GM23338 (cell line): ENCODE results near the gene CKM. TPM values are rescaled to one million over a fixed set of nuclear protein-coding genes. Genes with fewer than 3 reads are reported as not detected.

ENCODE experiments used
- ATAC-seq: fragments of 200-7000 bp; cut with Tn5 transposase; 3 replicates; pipeline ENCODE4 v1.9.1; 2020
- DNase-seq: peaks from one replicate; pipeline ENCODE4 v3.0.0-alpha.2; 2015; ENCODE audit warnings: low spot score
- H2AFZ ChIP-seq: fragments of 200-600 bp; sonication (generic); 2 replicates; pipeline ENCODE4 v1.8.0; 2016; ENCODE audit warnings: antibody characterized with exemption, mild to moderate bottlenecking, moderate library complexity
- H3F3A ChIP-seq: fragments of 200-600 bp; sonication (generic); replicated peaks from 2 replicates; pipeline ENCODE4 v1.8.0; 2017; ENCODE audit warnings: antibody characterized with exemption, mixed run types, low read depth
- H3K27ac ChIP-seq: fragments of 200-600 bp; sonication (generic); 2 replicates; pipeline ENCODE4 v1.6.1; 2016; ENCODE audit warnings: low read depth
- H3K27me3 ChIP-seq: fragments of 200-600 bp; sonication (generic); 2 replicates; pipeline ENCODE4 v1.8.0; 2016; ENCODE audit warnings: mild to moderate bottlenecking, mixed run types, moderate library complexity; ENCODE audit not compliant: insufficient read depth
- H3K36me3 ChIP-seq: fragments of 200-600 bp; sonication (generic); 2 replicates; pipeline ENCODE4 v1.8.0; 2016; ENCODE audit warnings: mild to moderate bottlenecking; ENCODE audit not compliant: insufficient read depth
- H3K4me1 ChIP-seq: fragments of 200-600 bp; sonication (generic); 2 replicates; pipeline ENCODE4 v1.8.0; 2016; ENCODE audit warnings: mild to moderate bottlenecking, moderate library complexity; ENCODE audit not compliant: insufficient read depth
- H3K4me2 ChIP-seq: fragments of 200-600 bp; sonication (generic); 2 replicates; pipeline ENCODE4 v1.7.1; 2017; ENCODE audit warnings: mixed run types
- H3K4me3 ChIP-seq: fragments of 200-600 bp; sonication (generic); 2 replicates; pipeline ENCODE4 v1.6.1; 2016; ENCODE audit warnings: mixed run types
- H3K79me2 ChIP-seq: fragments of 200-600 bp; sonication (generic); replicated peaks from 2 replicates; pipeline ENCODE4 v1.8.0; 2017; ENCODE audit warnings: mild to moderate bottlenecking; ENCODE audit not compliant: insufficient read depth
- H3K9me2 ChIP-seq: fragments of 200-600 bp; sonication (generic); 2 replicates; pipeline ENCODE4 v1.8.0; 2017; ENCODE audit not compliant: insufficient read depth
- H4K20me1 ChIP-seq: fragments of 200-600 bp; sonication (generic); replicated peaks from 2 replicates; pipeline ENCODE4 v1.8.0; 2017; ENCODE audit warnings: mild to moderate bottlenecking; ENCODE audit not compliant: insufficient read depth
- H3K27ac Mint-ChIP-seq: 2 replicates; pipeline ENCODE4 v1.8.0; 2020; ENCODE audit warnings: inconsistent platforms, mild to moderate bottlenecking, moderate library complexity, mixed read lengths
- H3K27me3 Mint-ChIP-seq: 3 replicates; pipeline ENCODE4 v1.8.0; 2022; ENCODE audit warnings: low read depth, mild to moderate bottlenecking, moderate library complexity, mixed read lengths, inconsistent platforms; ENCODE audit not compliant: insufficient read depth, poor library complexity
- H3K36me3 Mint-ChIP-seq: 3 replicates; pipeline ENCODE4 v1.8.0; 2021; ENCODE audit warnings: low read depth, mild to moderate bottlenecking, inconsistent platforms, moderate library complexity, mixed read lengths
- H3K4me1 Mint-ChIP-seq: 3 replicates; pipeline ENCODE4 v1.8.0; 2020; ENCODE audit warnings: mild to moderate bottlenecking, inconsistent platforms, mixed read lengths
- H3K4me3 Mint-ChIP-seq: 3 replicates; pipeline ENCODE4 v1.8.0; 2021; ENCODE audit warnings: moderate library complexity, mild to moderate bottlenecking, inconsistent platforms, mixed read lengths
- H3K9me3 Mint-ChIP-seq: 3 replicates; pipeline ENCODE4 v1.8.0; 2020; ENCODE audit warnings: moderate library complexity, mild to moderate bottlenecking, inconsistent platforms, mixed read lengths
- STAT1 ChIP-seq: IDR thresholded peaks from one replicate; pipeline ENCODE4 v1.6.1; 2016; ENCODE audit warnings: antibody characterized with exemption; ENCODE audit not compliant: unreplicated experiment
- ZNF114 ChIP-seq: fragments of 250-450 bp; sonication (Bioruptor Pico); IDR thresholded peaks from 2 replicates; pipeline ENCODE4 v1.5.0; 2020; ENCODE audit warnings: mild to moderate bottlenecking, moderate library complexity
- ZNF462 ChIP-seq: fragments of 250-450 bp; sonication (Bioruptor Pico); IDR thresholded peaks from 2 replicates; pipeline ENCODE4 v1.5.0; 2020; ENCODE audit warnings: mild to moderate bottlenecking, moderate library complexity
- polyA plus RNA-seq: library from polyadenylated mRNA; unstranded; fragments of >200 nt; fragmentation: Nextera tagmentation; extraction: Ambion mirVana; gene quantifications from 2 replicates; pipeline ENCODE4 v1.2.1, GENCODE V29; 2016
- total RNA-seq: library from RNA; depleted of rRNA; stranded (reverse); fragments of >200 nt; shearing (Covaris generic); gene quantifications from 2 replicates; pipeline ENCODE4 v1.2.3, GENCODE V29; 2014
- TF ChIP-seq, protein P1 (sequence below): IDR thresholded peaks from 2 replicates; pipeline ENCODE4 v1.6.1; 2016; ENCODE audit warnings: antibody characterized with exemption
- TF ChIP-seq, protein P2 (sequence below): IDR thresholded peaks from one replicate; pipeline ENCODE4 v1.6.1; 2018; ENCODE audit warnings: antibody characterized with exemption; ENCODE audit not compliant: unreplicated experiment

The CKM gene
- total and polyA plus RNA-seq, 2 experiments from 2014 or later = not detected

GRCh38 chr19:45321848-45322247 lies 827 bp downstream of the CKM start:
- Mint-ChIP-seq H3K27ac (no peak overlapping the region), H3K27me3 (peaks cover 44% of the 10 kb centered on the region), H3K9me3 (no peaks in the 10 kb centered on the region; the same call in 2 of the 3 replicates), H3K4me1 (peaks cover 14% of the 10 kb centered on the region), H3K4me3 (no peak overlapping the region), H3K36me3 (no peaks in the 10 kb centered on the region)
- H3K4me1 ChIP-seq = peaks cover 18% of the 10 kb centered on the region
- TF ChIP-seq ZNF462 (CRISPR knock-in tag) (no peak), STAT1 (no peak), ZNF114 (CRISPR knock-in tag) (no peak)
- TF ChIP-seq, protein P1, sequence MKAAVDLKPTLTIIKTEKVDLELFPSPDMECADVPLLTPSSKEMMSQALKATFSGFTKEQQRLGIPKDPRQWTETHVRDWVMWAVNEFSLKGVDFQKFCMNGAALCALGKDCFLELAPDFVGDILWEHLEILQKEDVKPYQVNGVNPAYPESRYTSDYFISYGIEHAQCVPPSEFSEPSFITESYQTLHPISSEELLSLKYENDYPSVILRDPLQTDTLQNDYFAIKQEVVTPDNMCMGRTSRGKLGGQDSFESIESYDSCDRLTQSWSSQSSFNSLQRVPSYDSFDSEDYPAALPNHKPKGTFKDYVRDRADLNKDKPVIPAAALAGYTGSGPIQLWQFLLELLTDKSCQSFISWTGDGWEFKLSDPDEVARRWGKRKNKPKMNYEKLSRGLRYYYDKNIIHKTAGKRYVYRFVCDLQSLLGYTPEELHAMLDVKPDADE = no peak
- TF ChIP-seq, protein P2, sequence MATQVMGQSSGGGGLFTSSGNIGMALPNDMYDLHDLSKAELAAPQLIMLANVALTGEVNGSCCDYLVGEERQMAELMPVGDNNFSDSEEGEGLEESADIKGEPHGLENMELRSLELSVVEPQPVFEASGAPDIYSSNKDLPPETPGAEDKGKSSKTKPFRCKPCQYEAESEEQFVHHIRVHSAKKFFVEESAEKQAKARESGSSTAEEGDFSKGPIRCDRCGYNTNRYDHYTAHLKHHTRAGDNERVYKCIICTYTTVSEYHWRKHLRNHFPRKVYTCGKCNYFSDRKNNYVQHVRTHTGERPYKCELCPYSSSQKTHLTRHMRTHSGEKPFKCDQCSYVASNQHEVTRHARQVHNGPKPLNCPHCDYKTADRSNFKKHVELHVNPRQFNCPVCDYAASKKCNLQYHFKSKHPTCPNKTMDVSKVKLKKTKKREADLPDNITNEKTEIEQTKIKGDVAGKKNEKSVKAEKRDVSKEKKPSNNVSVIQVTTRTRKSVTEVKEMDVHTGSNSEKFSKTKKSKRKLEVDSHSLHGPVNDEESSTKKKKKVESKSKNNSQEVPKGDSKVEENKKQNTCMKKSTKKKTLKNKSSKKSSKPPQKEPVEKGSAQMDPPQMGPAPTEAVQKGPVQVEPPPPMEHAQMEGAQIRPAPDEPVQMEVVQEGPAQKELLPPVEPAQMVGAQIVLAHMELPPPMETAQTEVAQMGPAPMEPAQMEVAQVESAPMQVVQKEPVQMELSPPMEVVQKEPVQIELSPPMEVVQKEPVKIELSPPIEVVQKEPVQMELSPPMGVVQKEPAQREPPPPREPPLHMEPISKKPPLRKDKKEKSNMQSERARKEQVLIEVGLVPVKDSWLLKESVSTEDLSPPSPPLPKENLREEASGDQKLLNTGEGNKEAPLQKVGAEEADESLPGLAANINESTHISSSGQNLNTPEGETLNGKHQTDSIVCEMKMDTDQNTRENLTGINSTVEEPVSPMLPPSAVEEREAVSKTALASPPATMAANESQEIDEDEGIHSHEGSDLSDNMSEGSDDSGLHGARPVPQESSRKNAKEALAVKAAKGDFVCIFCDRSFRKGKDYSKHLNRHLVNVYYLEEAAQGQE = no peak
- H4K20me1 ChIP-seq = no peaks in the 10 kb centered on the region
- H3K27me3 ChIP-seq = peaks cover 45% of the 10 kb centered on the region
- H3K27ac ChIP-seq = no peak overlapping the region
- H3K4me3 ChIP-seq = no peak overlapping the region
- no peak for DNase-seq
- no peak for ATAC-seq
- no peak overlapping the region for H3K4me2 ChIP-seq
- peaks cover 19% of the 10 kb centered on the region; the same call in 1 of the 2 replicates for H3F3A ChIP-seq
- H3K9me2 ChIP-seq = no peaks in the 10 kb centered on the region
- H2AFZ ChIP-seq = no peak overlapping the region
- no peaks in the 10 kb centered on the region for H3K36me3 ChIP-seq
- no peaks in the 10 kb centered on the region for H3K79me2 ChIP-seq
